ENCODE results near the gene KNDC1. TPM values are rescaled to one million over a fixed set of nuclear protein-coding genes. Genes with fewer than 3 reads are reported as not detected.

Gene KNDC1
- total RNA-seq (2014; rRNA removed; shearing (Covaris generic)) = 0.39 and 1.6 TPM in 2 replicates

DNA sequence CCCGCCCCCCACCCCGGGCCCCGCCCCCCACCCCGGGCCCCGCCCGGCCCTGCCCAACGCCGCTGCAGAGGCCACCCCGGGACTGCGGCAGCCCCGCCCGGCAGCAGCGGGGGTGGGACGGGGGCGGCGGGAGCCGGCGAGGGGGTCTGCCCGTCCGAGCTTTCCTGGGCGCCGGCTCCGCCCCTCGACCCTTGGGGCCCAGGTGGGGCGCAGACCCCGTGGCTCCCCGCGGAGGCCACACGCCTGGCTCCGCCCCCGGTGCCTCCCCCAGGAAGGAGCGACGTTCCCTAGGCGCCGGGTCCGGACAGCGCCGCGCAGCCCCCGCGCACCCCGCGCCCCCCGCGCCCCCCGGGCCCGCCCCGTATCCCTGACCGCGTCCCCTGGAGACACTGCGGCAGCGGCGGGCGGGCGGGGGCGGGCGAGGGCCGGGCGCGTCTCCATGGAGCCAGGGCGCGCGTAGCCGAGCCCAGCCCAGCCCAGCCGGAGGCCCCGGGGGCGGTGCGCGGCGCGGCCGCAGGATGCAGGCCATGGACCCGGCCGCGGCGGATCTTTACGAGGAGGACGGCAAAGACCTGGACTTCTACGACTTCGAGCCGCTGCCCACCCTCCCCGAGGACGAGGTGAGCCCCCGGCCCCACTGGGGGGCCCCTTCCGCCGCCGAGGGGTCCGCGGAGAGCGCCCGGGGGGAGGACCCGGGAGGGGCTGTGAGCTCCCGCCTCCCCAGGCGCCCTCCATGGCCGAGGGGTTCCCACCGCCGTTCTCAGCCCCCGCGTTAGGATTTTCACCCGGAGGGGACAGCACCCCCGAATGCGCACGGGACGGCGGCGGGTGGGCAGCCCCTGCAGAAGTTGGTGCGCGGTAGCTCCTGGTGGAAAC, at the start of gene KNDC1:
Gene KNDC1 (plus strand): TSS at position 270 of the 876 bp plus-strand sequence. CDS start 249 bp downstream, at position 519.
- DNase-seq (ENCODE audit: low spot score) = peak; percentile 20

DNA sequence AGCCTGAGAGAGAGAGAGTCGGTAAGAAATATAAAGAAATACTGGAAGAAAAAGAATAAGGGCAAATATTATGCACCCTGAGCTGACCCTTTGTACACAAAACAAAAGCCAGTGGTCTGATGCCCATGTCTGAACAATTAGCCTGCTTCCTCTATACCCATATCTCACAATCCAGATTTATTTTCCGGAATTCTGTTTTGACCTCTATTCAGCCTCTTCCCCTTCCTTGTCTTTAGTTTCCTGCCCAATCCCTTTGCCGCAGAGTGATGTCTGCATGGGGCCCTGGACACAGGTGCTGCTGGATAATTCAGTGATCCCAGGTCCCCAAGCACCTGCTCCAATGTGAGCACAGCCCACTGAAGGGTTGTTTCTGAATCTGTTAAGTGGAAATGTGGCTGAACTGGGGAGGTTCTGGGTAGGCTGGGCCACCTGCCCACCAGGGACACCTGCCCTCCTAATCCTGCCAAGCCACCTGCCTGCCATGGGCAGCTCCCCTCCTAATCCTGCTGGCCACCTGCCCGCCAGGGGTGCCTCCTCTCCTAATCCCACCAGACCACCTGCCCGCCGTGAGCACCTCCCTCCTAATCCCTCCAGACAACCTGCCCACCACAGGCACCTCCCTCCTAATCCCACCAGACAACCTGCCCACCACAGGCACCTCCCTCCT, 49.3 kb upstream of the KNDC1 start:
- DNase-seq (ENCODE audit: low spot score) = no peak

DNA sequence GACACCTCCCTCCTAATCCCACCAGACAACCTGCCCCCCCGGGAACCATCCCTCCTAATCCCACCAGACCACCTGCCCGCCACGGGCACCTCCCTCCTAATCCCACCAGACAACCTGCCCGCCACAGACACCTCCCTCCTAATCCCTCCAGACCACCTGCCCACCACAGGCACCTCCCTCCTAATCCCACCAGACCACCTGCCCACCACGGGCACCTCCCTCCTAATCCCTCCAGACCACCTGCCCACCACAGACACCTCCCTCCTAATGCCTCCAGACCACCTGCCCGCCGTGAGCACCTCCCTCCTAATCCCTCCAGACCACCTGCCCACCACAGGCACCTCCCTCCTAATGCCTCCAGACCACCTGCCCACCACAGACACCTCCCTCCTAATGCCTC, 48.4 kb upstream of the KNDC1 start:
- DNase-seq (ENCODE audit: low spot score) = peak; percentile 27

- DNase-seq (ENCODE audit: low spot score) = no peak
These were observed 46.7 kb upstream of the KNDC1 start for GRCh38 chr10:133113146-133113830.

- no peak for DNase-seq (ENCODE audit: low spot score)
These were observed 46.2 kb upstream of the KNDC1 start for GRCh38 chr10:133113847-133114246.

DNA sequence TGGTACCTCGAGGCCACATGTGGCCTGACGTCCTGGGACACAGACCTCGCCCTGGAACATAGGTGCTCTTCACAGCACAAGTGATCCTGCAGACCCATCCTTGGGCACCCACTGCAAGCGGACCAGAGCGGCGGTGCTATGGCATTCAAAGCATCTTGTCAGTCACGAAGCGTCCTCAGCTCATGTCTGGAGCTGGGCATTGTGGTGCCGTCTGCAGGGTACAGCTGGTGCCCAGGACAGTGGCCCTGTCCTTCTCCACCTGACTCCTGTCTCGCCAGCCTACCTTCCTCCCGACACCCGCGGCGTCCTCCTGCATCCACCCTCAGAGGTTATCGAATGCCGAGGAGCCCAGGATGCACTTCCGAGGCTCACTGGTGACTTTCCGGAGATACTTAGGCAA, 45.8 kb upstream of the KNDC1 start:
- no peak for DNase-seq (ENCODE audit: low spot score)

DNA sequence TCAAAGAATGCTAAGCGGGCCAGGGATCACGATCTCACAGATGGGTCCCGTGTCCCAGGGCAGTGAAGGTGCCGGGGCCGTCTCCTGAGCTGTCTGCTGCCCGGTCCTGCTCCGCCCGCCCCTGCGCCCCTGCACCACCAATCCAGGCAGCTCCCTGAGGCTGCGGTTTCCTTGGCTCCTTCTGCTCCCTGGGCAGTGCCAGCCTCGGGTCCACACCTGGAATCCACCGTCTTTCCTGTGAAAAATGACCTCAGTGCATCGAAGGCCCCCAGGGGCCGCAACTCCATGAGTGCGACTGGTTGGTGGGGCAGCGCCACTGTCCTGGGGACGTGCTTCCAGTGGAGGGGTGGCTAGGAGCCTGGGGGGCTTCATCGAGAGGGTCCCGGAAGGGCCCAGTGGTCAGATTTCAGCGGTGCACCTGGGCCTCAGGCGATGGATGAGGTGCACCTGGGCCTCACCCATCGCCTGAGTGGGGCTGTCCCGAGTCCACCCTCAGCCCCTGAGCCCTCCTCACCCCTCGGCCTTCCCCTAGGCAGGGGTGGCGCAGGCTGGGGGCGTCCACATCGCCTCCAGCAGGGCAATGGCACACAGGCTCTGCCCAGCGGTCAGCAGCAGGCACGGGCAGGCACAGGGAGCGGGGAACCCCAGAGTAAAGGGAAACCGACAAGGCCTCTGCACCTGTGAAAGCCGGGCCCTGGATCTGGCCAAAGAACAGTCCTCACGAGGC, 45.1 kb upstream of the KNDC1 start:
- no peak for DNase-seq (ENCODE audit: low spot score)

GRCh38 chr10:133115453-133115842, 44.6 kb upstream of the KNDC1 start:
- no peak for DNase-seq (ENCODE audit: low spot score)

GRCh38 chr10:133115976-133116375, 44.0 kb upstream of the KNDC1 start:
- DNase-seq (ENCODE audit: low spot score) = no peak

DNA sequence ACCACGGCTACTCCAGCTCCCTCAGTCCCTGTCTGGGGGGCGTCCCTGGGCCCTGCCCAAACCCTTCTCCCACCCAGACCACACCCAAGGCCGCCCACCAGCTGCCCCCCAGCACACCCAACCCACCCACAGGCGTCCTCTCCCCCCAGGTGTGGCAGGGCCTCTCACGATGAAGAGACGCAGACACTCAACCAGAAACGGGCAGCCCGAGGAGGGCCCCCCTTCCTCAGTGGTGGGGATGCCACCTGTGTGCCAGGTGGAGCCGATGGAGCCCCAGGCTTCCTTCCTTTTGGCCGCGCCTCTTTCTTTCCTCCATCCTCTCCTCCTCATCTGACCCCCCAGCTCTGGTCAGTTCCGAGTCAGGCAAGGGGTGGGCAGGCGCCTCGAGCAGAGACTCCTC, 43.6 kb upstream of the KNDC1 start:
- no peak for DNase-seq (ENCODE audit: low spot score)

DNA sequence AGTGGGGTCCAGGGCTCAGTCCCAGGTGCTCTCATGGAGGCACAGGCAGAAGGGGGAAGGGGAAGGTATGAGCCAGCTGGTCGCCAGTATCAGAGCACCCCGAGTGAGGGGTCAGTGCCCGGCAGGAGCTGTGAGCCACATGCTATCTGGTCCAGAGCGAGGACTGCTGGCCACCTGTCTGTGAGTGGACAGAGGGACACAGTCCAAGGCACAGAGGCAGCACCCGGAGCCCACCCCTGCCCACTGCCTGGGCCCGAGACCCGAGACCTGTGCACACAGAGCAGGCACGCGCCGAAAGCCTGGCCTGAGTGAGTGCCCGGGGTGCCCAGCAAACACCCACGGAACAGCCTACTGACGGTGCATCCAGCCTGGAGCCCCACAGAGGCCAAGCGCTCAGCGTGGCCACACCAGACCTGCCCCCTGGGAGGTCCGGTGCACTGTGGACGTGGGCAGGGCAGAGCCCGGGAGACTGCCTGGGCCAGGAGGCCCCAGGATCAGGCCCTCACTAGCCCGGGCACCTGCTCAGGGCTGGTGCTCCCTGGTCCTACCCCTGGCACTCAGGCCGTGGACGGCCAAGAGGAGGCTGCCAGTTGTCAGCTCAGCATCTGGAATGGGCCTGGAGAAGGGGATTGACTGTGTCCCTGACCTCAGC, 42.9 kb upstream of the KNDC1 start:
- DNase-seq (ENCODE audit: low spot score) = no peak

GRCh38 chr10:133117688-133118071, 42.3 kb upstream of the KNDC1 start:
- no peak for DNase-seq (ENCODE audit: low spot score)

DNA sequence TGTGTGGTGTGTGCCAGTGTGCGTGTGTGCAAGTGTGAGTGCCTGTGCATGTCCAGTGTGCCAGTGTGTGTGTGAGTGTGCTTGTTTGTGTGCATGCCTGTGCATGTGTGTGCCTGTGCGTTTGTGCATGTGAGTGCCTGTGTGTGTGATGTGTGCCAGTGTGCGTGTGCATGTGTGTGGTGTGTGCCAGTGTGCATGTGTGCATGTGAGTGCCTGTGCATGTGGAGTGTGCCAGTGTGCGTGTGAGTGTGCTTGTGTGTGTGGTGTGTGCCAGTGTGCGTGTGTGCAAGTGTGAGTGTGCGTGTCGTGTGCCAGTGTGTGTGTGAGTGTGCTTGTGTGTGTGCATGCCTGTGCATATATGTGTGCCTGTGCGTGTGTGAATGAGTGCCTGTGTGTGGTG, 38.5 kb upstream of the KNDC1 start:
- no peak for DNase-seq (ENCODE audit: low spot score)

DNA sequence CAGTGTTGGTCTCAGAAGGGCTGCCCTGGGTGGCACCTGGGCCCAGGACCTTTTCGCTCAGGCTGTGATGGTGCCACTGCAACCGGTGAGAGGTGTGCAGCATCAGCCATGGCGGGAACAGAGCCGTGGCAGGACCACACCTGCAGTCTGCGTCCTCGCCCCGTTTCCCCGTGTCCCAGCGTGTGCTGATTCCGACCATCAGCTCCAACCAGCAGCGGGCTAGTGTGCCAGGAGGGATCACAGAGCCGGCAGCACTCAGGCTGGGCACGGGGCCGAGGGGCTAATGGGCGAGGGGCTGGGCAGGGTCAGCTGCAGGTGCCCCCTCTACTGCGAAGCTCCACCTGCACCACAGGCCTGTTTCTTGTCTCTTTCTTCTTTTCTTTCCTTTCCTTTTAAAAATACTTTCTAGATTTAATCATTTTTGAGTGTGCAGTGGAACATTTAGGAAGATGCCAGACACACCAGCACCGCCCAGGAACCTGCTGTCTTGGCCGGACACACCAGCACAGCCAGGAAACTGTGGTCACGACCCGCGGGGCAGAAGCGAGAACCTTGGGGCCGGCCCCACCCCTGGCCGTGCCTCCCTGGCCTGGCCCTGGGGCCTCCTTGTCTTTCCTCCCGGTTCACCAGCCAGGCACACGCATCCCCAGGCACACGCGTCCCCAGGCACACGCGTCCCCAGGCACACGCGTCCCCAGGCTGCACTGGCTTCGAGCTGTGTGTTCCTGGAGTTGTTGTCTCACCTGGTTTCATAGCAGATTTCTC, 37.7 kb upstream of the KNDC1 start:
- DNase-seq (ENCODE audit: low spot score) = no peak

GRCh38 chr10:133123050-133123745, 36.8 kb upstream of the KNDC1 start:
- no peak for DNase-seq (ENCODE audit: low spot score)

GRCh38 chr10:133123746-133124356, 36.2 kb upstream of the KNDC1 start:
- no peak for DNase-seq (ENCODE audit: low spot score)

GRCh38 chr10:133124357-133125211, 35.4 kb upstream of the KNDC1 start:
- no peak for DNase-seq (ENCODE audit: low spot score)

DNA sequence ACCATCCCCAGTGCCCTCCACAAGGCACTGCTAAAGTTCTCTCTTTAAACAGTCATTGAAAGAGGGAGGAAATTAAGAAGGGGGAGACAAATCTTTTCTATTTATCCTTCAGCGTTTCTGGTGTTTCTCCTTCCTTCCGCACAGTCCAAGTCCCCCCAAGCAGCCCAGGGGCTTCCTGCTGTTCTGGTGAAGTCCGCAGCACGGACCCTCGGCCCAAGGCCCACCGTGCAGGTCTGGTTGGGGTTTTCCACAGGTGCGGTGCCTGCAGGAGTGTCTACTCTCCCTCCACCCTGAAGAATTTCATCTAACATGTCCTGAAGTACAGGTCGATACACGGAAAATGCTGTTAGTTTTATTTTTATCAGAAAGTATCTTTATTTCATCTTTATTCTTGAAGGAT, 34.1 kb upstream of the KNDC1 start:
- DNase-seq (ENCODE audit: low spot score) = no peak

Data from H4 (cell line).